ENCODE data around the gene GADD45GIP1. TPM values are rescaled to one million over a fixed set of nuclear protein-coding genes. Genes with fewer than 3 reads are reported as not detected.
"Not testable (repeated sequence)": the region's sequence is repeated elsewhere in the genome, so short reads cannot be mapped to it uniquely, and the experiment has no call there.

GADD45GIP1 gene
- total RNA-seq, 1 donor from 2014 or later = 12.4 TPM

- DNase-seq (ENCODE audit: low spot score) = no peak
Measured at GRCh38 chr19:12959481-12959880, 2.5 kb upstream of the GADD45GIP1 start.

- not testable (repeated sequence) for DNase-seq (ENCODE audit: low spot score)
Measured at GRCh38 chr19:12957389-12957952, 448 bp upstream of the GADD45GIP1 start.

GRCh38 chr19:12955996-12956395 lies 1.0 kb downstream of the GADD45GIP1 start:
- no peak for DNase-seq (ENCODE audit: low spot score)

- DNase-seq (ENCODE audit: low spot score) = not testable (repeated sequence)
Measured at GRCh38 chr19:12955575-12955974, 1.4 kb downstream of the GADD45GIP1 start.

- no peak for DNase-seq (ENCODE audit: low spot score)
Measured at GRCh38 chr19:12954612-12954962, 2.4 kb downstream of the GADD45GIP1 start.

GRCh38 chr19:12953799-12954611 lies 3.0 kb downstream of the GADD45GIP1 start:
- DNase-seq (ENCODE audit: low spot score) = no peak

GRCh38 chr19:12953138-12953798 lies 3.8 kb downstream of the GADD45GIP1 start:
- DNase-seq (ENCODE audit: low spot score) = no peak

GRCh38 chr19:12952488-12953137 lies 4.4 kb downstream of the GADD45GIP1 start:
- no peak for DNase-seq (ENCODE audit: low spot score)

GRCh38 chr19:12952050-12952449 lies 5.0 kb downstream of the GADD45GIP1 start:
- DNase-seq (ENCODE audit: low spot score) = not testable (repeated sequence)

- DNase-seq (ENCODE audit: low spot score) = no peak
Measured at GRCh38 chr19:12949363-12950283, 7.4 kb downstream of the GADD45GIP1 start.

GRCh38 chr19:12948612-12949362 lies 8.2 kb downstream of the GADD45GIP1 start:
- DNase-seq (ENCODE audit: low spot score) = no peak

- DNase-seq (ENCODE audit: low spot score) = no peak
Measured at GRCh38 chr19:12947702-12948611, 9.1 kb downstream of the GADD45GIP1 start.

- DNase-seq (ENCODE audit: low spot score) = no peak
Measured at GRCh38 chr19:12946731-12947496, 10.1 kb downstream of the GADD45GIP1 start.

GRCh38 chr19:12946092-12946721 lies 10.8 kb downstream of the GADD45GIP1 start:
- DNase-seq (ENCODE audit: low spot score) = peak; percentile 78

GRCh38 chr19:12945479-12946091 lies 11.4 kb downstream of the GADD45GIP1 start, which contains the start of gene RAD23A:
Gene RAD23A (plus strand): TSS chr19:12945862. CDS start chr19:12945949, 87 bp downstream.
- peak; percentile 97 for DNase-seq (ENCODE audit: low spot score)

- DNase-seq (ENCODE audit: low spot score) = no peak
Measured at GRCh38 chr19:12944104-12944674, 12.8 kb downstream of the GADD45GIP1 start.

GRCh38 chr19:12943437-12944044 lies 13.5 kb downstream of the GADD45GIP1 start:
- no peak for DNase-seq (ENCODE audit: low spot score)

Data from ureter (tissue), 1 donor.